CD4-positive, alpha-beta T cell (primary cell): ENCODE results near the gene IKZF1. TPM values are rescaled to one million over a fixed set of nuclear protein-coding genes. Genes with fewer than 3 reads are reported as not detected.

Source experiments
- ATAC-seq: fragments of 200-7000 bp; cut with Tn5 transposase; one replicate; pipeline ENCODE4 v1.10.0; 2022; ENCODE audit warnings: mild to moderate bottlenecking; ENCODE audit not compliant: poor library complexity
- CTCF ChIA-PET: fragments of 350-600 bp; sonication (Branson Sonifier 250); formaldehyde crosslinking; loops from one replicate; lab custom pipeline; 2021; ENCODE audit warnings: antibody characterized with exemption, inconsistent platforms; lab: Charles Lee
- POLR2A ChIA-PET: fragments of 350-600 bp; sonication (Branson Sonifier 250); formaldehyde crosslinking; loops from one replicate; lab custom pipeline; 2021; ENCODE audit warnings: antibody characterized with exemption, inconsistent platforms; lab: Charles Lee
- DNase-seq, 14 experiments: peaks; one replicate each; pipeline ENCODE4 v3.0.0-alpha.2; 2013 to 2020; ENCODE audit warnings: mixed read lengths in 2 of 14
- H3K27ac ChIP-seq, 2 donors: one replicate each; pipeline versions ENCODE4 v1.5.1 to v1.7.0; 2013; ENCODE audit warnings: low read length in 2 of 2, low read depth in 1 of 2, mild to moderate bottlenecking in 1 of 2
- H3K27me3 ChIP-seq, 2 experiments: 1 replicate in 1 of 2; 2 replicates in 1 of 2; pipeline versions ENCODE4 v1.6.1 to v1.7.0; 2013; ENCODE audit warnings: low read length in 2 of 2, control low read depth in 1 of 2, mild to moderate bottlenecking in 1 of 2, moderate library complexity in 1 of 2; ENCODE audit not compliant: insufficient read depth in 2 of 2, control insufficient read depth in 1 of 2
- H3K36me3 ChIP-seq: one replicate; pipeline ENCODE4 v1.6.1; 2013; ENCODE audit warnings: low read length, control low read depth; ENCODE audit not compliant: insufficient read depth
- H3K4me1 ChIP-seq: one replicate; pipeline ENCODE4 v1.6.1; 2013; ENCODE audit warnings: low read length, control low read depth; ENCODE audit not compliant: insufficient read depth
- H3K4me3 ChIP-seq: one replicate; pipeline ENCODE4 v1.5.1; 2013; ENCODE audit warnings: mild to moderate bottlenecking, low read length, moderate library complexity
- H3K9me3 ChIP-seq, 2 experiments: 1 replicate in 1 of 2; 2 replicates in 1 of 2; pipeline versions ENCODE4 v1.6.1 to v1.7.0; 2013; ENCODE audit warnings: low read length in 2 of 2, mild to moderate bottlenecking in 2 of 2, control low read depth in 1 of 2, moderate library complexity in 1 of 2; ENCODE audit not compliant: control insufficient read depth in 1 of 2, insufficient read depth in 1 of 2
- H3K27ac Mint-ChIP-seq: one replicate; pipeline ENCODE4 v1.8.0; 2020; ENCODE audit warnings: mixed read lengths
- H3K27me3 Mint-ChIP-seq: one replicate; pipeline ENCODE4 v1.8.0; 2021; ENCODE audit warnings: mixed read lengths
- H3K36me3 Mint-ChIP-seq: one replicate; pipeline ENCODE4 v1.8.0; 2021; ENCODE audit warnings: low read depth, mixed read lengths
- H3K4me1 Mint-ChIP-seq: one replicate; pipeline ENCODE4 v1.8.0; 2021; ENCODE audit warnings: low read depth, mixed read lengths
- H3K4me3 Mint-ChIP-seq: one replicate; pipeline ENCODE4 v1.8.0; 2020; ENCODE audit warnings: mild to moderate bottlenecking, mixed read lengths
- H3K9me3 Mint-ChIP-seq: one replicate; pipeline ENCODE4 v1.8.0; 2020; ENCODE audit warnings: mixed read lengths
- CTCF ChIP-seq: fragments of 200-600 bp; IDR thresholded peaks from one replicate; pipeline ENCODE4 v1.8.0; 2022; ENCODE audit warnings: antibody characterized with exemption, mild to moderate bottlenecking
- intact Hi-C, 2 experiments: fragments of 100-400 bp; cut with DNase I in 1 of 2; cut with micrococcal nuclease in 1 of 2; formaldehyde crosslinking; loops; one replicate each; pipeline versions ENCODE4 v1.15.1 to v1.9.0; 2023 to 2025; cut with DNase I, micrococcal nuclease
- total RNA-seq, 174 experiments: library from RNA in 2 of 174; stranded (reverse) in 2 of 174; gene quantifications; one replicate each; pipeline ENCODE4 v1.2.3 and lab custom pipeline; 2021 to 2026

IKZF1 gene
- total RNA-seq, 2 experiments from 2014 or later = 297 to 300 TPM

- no peaks in the 10 kb centered on the region for H3K27me3 Mint-ChIP-seq
- H3K9me3 Mint-ChIP-seq = no peaks in the 10 kb centered on the region
- Histone ChIP-seq H3K27me3 (no peaks in the 10 kb centered on the region), H3K4me3 (peak overlapping the region; percentile 55), H3K36me3 (peaks cover 54% of the 10 kb centered on the region), H3K9me3 (no peaks in the 10 kb centered on the region), H3K27ac (peak overlapping the region; percentile 91 to 93), H3K4me1 (peaks cover 71% of the 10 kb centered on the region)
- peak; percentile 29 for TF ChIP-seq CTCF
- ChIA-PET POLR2A (interaction anchor here (0.9 to 32.3 kb wide), 8 partner anchors 8 to 169 kb away, joined by 3 to 2111 read pairs (median 64); partner anchors contain the start of gene IKZF1), CTCF (interaction anchor here (0.6 to 7.1 kb wide), 13 partner anchors 8 to 111 kb away, joined by 3 to 45 read pairs (median 4); no protein-coding TSS in a partner anchor)
- H3K4me3 Mint-ChIP-seq = peak overlapping the region; percentile 100
- intact Hi-C loops = loop anchor here (1.0 to 2.0 kb wide), 4 partner anchors 16 to 52 kb away; no protein-coding TSS in a partner anchor
- peaks cover 98% of the 10 kb centered on the region for H3K4me1 Mint-ChIP-seq
- H3K27ac Mint-ChIP-seq = no peak overlapping the region
- ATAC-seq = peak; percentile 73
- H3K36me3 Mint-ChIP-seq = peaks cover 85% of the 10 kb centered on the region
- peak in 7 of 14 experiments; percentile 46 to 94 (median 75) for DNase-seq
Measured at GRCh38 chr7:50317221-50317678, 12.7 kb downstream of the IKZF1 start.

- H3K36me3 ChIP-seq = peaks cover 62% of the 10 kb centered on the region
- no peak overlapping the region for H3K27ac Mint-ChIP-seq
- H3K27me3 ChIP-seq = no peaks in the 10 kb centered on the region
- intact Hi-C loops = loop anchor here (1.0 to 2.0 kb wide), 4 partner anchors 15 to 51 kb away; no protein-coding TSS in a partner anchor
- no peaks in the 10 kb centered on the region for H3K9me3 Mint-ChIP-seq
- peaks cover 85% of the 10 kb centered on the region for H3K36me3 Mint-ChIP-seq
- peak overlapping the region; percentile 55 for H3K4me3 ChIP-seq
- H3K27ac ChIP-seq = peak overlapping the region; percentile 91 to 93
- TF ChIP-seq CTCF = no peak
- ATAC-seq (peak; percentile 16), DNase-seq (peak in 7 of 14 experiments; percentile 49 to 70 (median 64))
- peaks cover 72% of the 10 kb centered on the region for H3K4me1 ChIP-seq
- no peaks in the 10 kb centered on the region for H3K9me3 ChIP-seq
- POLR2A ChIA-PET = interaction anchor here (0.9 to 32.3 kb wide), 9 partner anchors 8 to 169 kb away, joined by 3 to 2111 read pairs (median 25); partner anchors contain the start of gene IKZF1
- H3K27me3 Mint-ChIP-seq = no peaks in the 10 kb centered on the region
- H3K4me1 Mint-ChIP-seq = peaks cover 98% of the 10 kb centered on the region
- CTCF ChIA-PET = interaction anchor here (0.6 to 7.1 kb wide), 15 partner anchors 9 to 112 kb away, joined by 3 to 45 read pairs (median 4); no protein-coding TSS in a partner anchor
- peak overlapping the region; percentile 100 for H3K4me3 Mint-ChIP-seq
Measured at GRCh38 chr7:50317697-50318669, 13.5 kb downstream of the IKZF1 start.

- POLR2A ChIA-PET = interaction anchor here (0.6 to 32.3 kb wide), 10 partner anchors 10 to 116 kb away, joined by 3 to 2111 read pairs (median 10); partner anchors contain the start of gene IKZF1
- Mint-ChIP-seq H3K9me3 (no peaks in the 10 kb centered on the region), H3K27me3 (no peaks in the 10 kb centered on the region), H3K27ac (no peak overlapping the region), H3K4me1 (peaks cover 97% of the 10 kb centered on the region), H3K36me3 (peaks cover 91% of the 10 kb centered on the region), H3K4me3 (peak overlapping the region; percentile 69)
- ATAC-seq = peak; percentile 35
- H3K27ac ChIP-seq = peak overlapping the region; percentile 82 to 83
- H3K9me3 ChIP-seq = no peaks in the 10 kb centered on the region
- H3K36me3 ChIP-seq = peaks cover 78% of the 10 kb centered on the region
- DNase-seq = peak in 8 of 14 experiments; percentile 58 to 83 (median 76)
- no peak for TF ChIP-seq CTCF
- CTCF ChIA-PET = interaction anchor here (0.8 to 7.1 kb wide), 14 partner anchors 9 to 116 kb away, joined by 3 to 45 read pairs (median 6); no protein-coding TSS in a partner anchor
- H3K27me3 ChIP-seq = no peaks in the 10 kb centered on the region
- H3K4me1 ChIP-seq = peaks cover 65% of the 10 kb centered on the region
- peak overlapping the region; percentile 17 for H3K4me3 ChIP-seq
- intact Hi-C loops = loop anchor here in 1 of 2 experiments (1.0 to 2.0 kb wide), 2 partner anchors 10 to 15 kb away; no protein-coding TSS in a partner anchor
Measured at GRCh38 chr7:50321487-50322067, 17.1 kb downstream of the IKZF1 start.
